Tongue (tissue), 2 donors: ENCODE results near the gene PWP1. TPM values are rescaled to one million over a fixed set of nuclear protein-coding genes. Genes with fewer than 3 reads are reported as not detected.

Experiments used
- DNase-seq: peaks from one replicate; pipeline ENCODE4 v3.0.0-alpha.2; 2015
- total RNA-seq: library from RNA; depleted of rRNA; stranded (reverse); fragments of >200 nt; gene quantifications from one replicate; pipeline ENCODE4 v1.2.3, GENCODE V29; 2014

Gene PWP1
- 44.4 TPM for total RNA-seq

DNA sequence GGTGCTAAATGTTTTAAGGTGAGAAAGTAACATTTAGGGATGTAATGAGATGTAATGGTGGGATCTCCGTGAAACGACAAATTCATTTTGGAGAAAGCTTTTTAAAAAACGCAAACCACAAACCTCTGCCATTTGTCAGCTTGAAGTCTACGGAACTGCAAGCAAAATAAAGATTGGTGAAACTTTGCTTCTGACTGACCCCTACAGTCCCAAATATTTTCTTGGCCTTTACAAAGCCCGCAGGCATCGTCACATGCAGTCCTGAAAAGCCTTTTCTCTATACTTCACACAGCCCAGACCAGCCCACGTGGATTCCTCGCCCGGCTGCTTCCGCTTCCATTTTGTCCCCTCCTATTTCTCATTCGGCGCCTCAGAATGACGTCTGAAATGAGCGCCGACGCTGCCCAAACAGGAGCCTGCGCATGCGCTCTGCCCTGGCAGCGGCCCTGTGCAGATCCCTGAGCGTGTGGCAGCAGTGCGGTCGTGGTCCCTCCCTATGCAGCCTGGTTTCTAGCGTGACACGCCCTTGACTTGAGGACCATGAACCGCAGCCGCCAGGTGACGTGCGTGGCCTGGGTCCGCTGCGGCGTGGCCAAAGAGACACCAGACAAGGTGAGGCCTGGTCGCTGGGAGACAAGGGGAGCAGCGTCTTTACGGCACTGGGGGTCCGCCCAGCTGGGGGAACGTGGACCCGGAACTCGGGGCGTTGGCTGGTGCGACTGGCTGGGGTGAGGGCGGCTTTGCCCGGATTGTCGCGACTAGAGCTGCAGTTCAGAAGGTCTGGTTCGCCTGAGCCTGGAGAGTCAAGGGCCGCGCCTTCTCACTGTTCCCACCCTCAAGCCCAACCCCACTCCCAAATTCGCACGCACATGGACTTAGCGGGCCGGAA is at the start of gene PWP1:
Gene PWP1 (plus strand): TSS at position 440 of the 889 bp plus-strand sequence. CDS start 101 bp downstream, at position 541.
- DNase-seq = peak; percentile 99

- no peak for DNase-seq
Observed at GRCh38 chr12:107641154-107641553, 44.4 kb upstream of the PWP1 start.

- DNase-seq = no peak
Observed at GRCh38 chr12:107642240-107642639, 43.4 kb upstream of the PWP1 start.

- DNase-seq = peak; percentile 92
Observed at GRCh38 chr12:107645630-107646333, 39.8 kb upstream of the PWP1 start.

- DNase-seq = no peak
Observed at GRCh38 chr12:107646436-107646835, 39.2 kb upstream of the PWP1 start.

DNA sequence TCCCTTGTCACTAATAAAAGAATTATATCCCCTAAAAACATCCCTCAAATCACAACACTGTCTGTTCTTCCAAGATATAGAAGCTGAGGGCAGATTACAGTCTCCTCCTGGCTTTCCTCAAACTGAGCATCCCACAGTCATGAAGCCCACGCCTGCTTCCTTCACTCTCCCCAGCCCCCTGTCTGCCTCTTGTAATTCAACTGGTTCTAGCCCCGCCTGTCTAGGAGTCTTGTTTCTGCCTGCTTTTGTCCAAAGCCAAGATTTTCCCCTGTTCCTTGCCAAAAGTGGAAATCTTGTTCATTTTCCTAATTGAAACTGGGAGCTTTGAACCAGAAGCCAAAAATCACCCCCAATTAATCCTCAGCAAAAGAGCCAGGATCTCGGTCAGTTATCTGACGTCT is 35.9 kb upstream of the PWP1 start:
- DNase-seq = peak; percentile 84

GRCh38 chr12:107650977-107651376 is 34.6 kb upstream of the PWP1 start:
- DNase-seq = no peak

DNA sequence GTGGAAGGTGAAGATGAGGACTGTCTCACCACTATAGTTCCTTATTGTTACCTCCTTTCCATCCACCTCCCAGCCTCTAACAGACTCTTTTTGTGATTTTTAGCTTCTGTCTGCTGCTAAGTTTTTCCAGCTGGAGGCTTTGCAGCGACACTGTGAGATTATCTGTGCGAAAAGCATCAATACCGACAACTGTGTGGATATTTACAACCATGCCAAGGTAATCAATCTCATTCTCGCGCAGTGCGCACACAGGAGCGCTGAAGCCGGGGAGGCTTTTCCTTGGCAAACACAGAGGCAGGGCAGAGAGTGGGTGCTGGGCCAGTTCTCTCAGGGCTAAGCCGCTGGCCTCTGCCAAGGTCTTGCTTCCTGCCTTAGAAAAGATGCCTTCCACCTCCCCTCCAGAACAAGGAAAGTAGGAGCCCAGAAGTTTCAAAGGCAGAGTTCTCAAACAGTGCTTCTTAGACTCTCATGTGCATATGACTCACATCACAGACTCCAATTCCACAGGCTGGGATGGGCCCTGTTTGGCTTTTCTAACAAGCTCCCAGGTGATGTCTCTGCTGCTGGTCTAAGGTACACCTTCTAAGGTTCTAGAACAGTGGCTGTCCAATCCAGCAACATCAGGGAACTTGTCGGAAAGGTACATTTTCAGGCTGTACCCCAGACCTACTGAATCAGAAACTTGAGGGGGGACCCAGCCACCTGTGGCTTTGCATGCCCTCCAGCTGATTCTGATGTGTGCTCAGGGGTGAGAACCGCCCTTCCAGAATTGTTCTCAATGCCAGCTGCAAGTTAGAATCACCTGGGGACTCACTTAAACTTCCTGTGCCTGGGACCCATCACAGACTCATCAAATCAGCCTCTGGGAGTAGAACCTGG is 33.8 kb upstream of the PWP1 start:
- DNase-seq = no peak

- no peak for DNase-seq
Observed at GRCh38 chr12:107653519-107653918, 32.1 kb upstream of the PWP1 start.

DNA sequence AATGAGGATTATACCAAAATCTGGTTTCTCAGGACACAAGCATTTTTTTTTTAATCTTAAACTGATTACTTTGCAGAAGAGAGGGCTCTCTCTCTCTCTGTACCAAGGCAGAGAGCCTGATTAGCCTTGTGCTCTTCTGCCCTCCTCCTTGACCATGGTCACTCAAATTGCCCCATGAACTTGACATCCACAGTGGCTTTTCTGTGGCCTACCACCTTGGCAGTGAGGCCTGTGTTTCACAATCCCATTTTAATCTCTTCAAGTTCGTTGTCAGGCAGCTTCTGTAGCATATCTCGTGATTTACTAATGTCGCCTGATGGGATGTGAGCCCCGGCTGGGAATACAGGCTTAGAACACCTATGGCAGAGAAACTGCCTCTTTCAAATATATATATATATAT is 30.7 kb upstream of the PWP1 start:
- no peak for DNase-seq

DNA sequence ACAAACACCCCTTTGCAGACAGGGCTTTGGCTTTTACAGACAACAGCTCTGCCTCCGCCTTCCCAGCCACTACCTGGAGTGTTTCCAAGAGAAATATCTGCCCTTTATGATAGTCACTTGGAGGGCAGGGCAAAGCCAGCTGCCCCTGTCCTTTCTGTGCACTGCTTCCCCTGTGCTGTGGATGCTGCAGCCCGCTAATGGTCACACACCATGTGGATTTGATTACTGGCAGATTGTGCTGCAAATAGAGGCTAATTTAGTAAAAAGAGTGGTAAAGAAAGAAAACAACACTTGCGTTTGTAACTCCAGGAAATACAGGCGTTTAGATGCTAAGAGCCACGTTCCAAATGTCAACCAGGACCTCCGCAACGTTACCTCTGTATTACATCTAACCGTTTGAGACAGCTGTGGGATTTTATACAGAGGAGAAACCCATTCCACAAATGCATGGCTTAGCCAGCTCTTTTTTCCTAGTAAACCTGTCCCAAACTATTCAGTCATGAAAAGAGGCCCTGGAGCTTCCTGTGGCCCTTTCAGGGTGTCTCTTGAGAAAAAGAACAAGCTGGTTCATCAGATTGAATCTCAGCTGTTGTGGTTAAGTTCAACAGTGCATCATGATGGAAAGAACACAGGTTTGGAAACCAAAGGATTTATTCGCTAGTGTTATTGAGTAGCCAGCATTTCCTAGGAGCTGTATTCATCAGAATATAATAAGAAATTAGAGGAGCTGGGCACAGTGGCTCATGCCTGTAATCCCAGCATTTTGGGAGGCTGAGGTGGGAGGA is 30.1 kb upstream of the PWP1 start:
- peak; percentile 67 for DNase-seq

DNA sequence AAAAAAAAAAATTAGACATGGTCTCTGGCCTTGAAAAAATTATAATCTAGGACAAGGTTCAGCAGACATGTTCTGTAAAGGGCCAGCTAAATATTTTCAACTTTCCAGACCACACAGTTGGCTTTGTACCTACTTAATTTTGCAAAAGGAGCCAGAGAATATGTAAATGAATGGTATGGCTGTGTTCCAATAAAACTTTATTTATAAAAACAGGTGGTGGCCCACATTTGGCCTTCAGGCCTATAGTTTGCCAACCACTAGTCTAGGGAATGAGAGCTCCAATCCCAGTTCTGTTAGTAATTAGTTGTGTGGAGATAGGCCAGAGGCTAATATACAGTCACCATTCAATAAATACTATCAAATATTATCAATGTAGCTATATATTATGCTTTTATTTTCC is 29.3 kb upstream of the PWP1 start:
- DNase-seq = no peak

DNA sequence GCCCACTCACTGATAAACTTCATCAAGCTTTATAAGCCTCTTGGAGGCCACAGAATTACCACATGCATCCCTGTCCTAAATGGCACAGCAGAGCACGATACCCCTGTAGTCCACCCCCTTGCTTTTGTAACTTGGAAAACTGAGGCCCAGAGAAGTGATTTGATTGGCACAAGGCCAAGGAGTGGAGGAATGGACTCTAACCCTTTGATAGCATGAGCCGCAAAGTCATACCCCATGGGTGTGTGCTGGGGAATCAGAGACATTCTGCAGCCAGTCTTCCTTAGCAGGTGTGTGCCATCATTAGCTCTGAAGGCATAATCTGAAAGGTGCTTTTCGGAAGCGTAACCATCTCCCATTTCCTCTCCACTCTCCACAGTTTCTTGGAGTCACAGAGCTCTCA is 28.5 kb upstream of the PWP1 start:
- no peak for DNase-seq

- DNase-seq = no peak
Observed at GRCh38 chr12:107657621-107658020, 28.0 kb upstream of the PWP1 start.

DNA sequence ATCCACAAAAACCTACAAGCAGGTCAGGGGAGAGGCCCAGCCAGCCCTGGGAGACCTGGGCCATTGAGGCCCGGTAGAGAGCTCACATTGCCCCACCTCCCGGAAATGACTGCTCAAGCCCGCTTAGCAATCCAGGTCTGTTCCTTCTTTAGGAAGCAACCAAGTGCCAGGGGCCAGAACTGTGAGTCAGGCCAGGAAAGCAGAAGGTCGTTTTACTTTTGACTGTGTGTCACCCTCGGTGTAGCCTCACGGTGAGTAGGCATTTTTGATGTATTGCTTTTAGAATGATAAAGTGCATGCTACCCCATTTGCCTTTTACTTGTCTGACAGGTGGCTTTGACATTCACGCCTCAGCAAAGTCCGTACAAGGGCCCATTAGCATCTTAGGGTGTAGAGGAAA is 25.4 kb upstream of the PWP1 start:
- no peak for DNase-seq

DNA sequence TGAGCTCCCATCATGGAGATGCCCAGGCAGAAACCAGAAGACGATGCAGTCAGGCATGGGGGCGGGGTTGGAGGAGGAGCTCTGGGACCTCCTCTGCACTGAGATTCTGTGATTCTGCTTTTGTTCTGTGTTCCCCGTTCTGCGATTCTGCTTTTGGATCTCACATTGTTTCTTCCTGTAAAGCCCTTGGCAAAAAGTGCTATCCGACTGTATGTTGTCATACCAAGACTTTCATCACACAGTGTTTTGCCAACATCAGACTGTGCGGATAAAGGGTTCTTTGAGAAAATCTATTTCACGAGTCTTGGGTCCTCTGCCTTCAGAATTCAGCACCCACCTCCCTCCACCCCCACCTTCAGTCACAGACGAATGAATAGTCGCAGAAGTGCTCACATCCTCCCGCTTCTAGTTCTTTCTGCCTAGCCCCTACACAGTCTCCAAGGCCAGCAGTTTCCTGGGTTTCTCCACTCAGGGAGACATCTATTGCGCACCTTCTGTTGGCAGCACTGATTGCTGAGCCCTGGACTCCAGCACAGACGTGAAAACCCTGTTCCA is 24.7 kb upstream of the PWP1 start:
- DNase-seq = no peak

DNA sequence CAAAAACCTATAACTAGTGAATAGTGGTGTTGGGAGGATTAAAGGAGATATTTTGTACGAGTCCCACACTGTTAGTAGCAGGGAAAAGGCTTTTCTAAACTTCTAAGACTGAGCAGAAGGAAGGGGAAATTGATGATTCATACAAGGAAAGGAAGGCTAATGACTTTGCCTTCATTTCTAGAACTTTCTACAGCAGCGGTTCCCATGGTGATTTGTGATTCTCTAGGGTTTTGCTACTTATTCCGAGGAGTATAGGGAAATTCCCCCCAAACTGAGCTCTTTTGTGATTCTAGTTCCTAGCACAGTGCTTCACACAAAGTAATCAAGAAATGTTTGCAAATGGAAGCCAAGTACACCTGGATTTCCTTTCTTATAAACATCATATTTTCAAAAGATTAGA is 23.8 kb upstream of the PWP1 start:
- DNase-seq = no peak

DNA sequence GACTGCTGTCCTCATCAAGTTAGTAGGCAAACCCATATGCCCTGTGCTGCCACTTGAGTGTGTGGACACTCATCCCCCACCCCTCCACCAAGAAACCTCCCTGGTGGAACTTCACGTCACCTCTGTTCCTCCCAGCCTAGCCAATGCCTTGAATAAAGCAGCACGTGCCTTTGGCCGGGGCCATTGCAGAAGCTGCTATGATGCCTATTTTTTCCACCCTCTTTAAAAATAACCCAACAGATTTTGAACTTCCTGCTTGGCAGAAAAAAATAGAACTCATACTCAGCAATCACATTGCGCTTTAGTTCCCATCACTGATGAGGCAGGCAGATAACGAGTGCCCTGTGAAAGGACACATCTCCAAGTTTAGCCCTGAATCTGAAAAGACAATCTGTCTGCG is 23.1 kb upstream of the PWP1 start:
- no peak for DNase-seq

DNA sequence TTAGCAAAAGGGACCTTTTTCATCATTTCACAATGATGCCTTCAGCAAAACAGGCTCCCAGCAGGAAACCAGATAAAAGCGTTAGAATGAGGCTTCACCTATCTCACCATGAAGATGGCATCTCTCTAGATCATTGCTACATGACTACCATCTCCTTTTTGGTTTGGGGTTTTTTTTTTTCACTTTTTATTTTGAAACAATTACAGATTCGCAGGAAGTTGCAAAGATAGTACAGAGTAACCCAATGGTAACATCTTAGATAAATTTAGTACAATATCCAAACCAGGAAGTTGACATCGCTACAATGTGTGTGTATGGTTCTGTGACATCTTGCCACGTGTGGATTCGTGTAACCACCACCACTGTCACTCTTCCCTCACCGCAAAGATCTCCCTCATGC is 22.3 kb upstream of the PWP1 start:
- DNase-seq = no peak

- DNase-seq = no peak
Observed at GRCh38 chr12:107666009-107666408, 19.6 kb upstream of the PWP1 start.

DNA sequence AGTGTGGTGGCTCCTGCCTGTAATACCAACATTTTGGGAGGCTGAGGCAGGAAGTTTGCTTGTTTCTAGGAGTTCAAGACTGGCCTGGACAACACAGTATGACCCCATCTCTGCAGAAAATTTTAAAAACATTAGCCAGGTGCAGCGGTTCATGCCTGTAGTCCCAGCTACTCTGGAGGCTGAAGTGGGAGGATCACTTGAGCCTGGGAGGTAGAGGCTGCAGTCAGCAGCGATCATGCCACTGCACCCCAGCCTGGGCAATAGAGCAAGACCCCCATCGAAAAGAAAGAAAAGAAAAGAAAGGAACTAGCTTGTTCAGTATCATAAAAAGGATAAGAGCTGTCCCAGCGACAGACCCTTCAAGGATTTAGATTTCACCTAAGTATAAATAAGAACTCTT is 18.1 kb upstream of the PWP1 start:
- DNase-seq = no peak
